Trophoblast cell (in vitro differentiated cells and primary cell): ENCODE results near the gene ATXN2L.

Source experiments
- DNase-seq, 2 donors: peaks; one replicate each; pipeline ENCODE4 v3.0.0-alpha.2; 2016
- H2AFZ ChIP-seq: 2 replicates; pipeline ENCODE4 v1.6.1; 2013; ENCODE audit warnings: low read length, moderate library complexity, mild to moderate bottlenecking; ENCODE audit not compliant: insufficient read depth, poor library complexity
- H2AK5ac ChIP-seq: 2 replicates; pipeline ENCODE4 v1.6.1; 2013; ENCODE audit warnings: mild to moderate bottlenecking, low read length
- H2BK120ac ChIP-seq: 2 replicates; pipeline ENCODE4 v1.6.1; 2013; ENCODE audit warnings: low read length, mild to moderate bottlenecking, moderate library complexity; ENCODE audit not compliant: insufficient read depth, poor library complexity
- H2BK12ac ChIP-seq: 2 replicates; pipeline ENCODE4 v1.6.1; 2013; ENCODE audit warnings: mild to moderate bottlenecking, low read length, moderate library complexity
- H2BK5ac ChIP-seq: 2 replicates; pipeline ENCODE4 v1.6.1; 2013; ENCODE audit warnings: low read length, low read depth, moderate library complexity, mild to moderate bottlenecking; ENCODE audit not compliant: poor library complexity
- H3K14ac ChIP-seq: 2 replicates; pipeline ENCODE4 v1.6.1; 2013; ENCODE audit warnings: mild to moderate bottlenecking, low read length
- H3K18ac ChIP-seq: 2 replicates; pipeline ENCODE4 v1.6.1; 2013; ENCODE audit warnings: mild to moderate bottlenecking, low read length
- H3K23ac ChIP-seq: 2 replicates; pipeline ENCODE4 v1.6.1; 2013; ENCODE audit warnings: low read length
- H3K27ac ChIP-seq: 2 replicates; pipeline ENCODE4 v1.5.1; 2013; ENCODE audit warnings: low read depth, mild to moderate bottlenecking, inconsistent platforms, low read length, moderate library complexity
- H3K27me3 ChIP-seq: 2 replicates; pipeline ENCODE4 v1.6.1; 2013; ENCODE audit warnings: inconsistent platforms, mild to moderate bottlenecking, low read length, moderate library complexity; ENCODE audit not compliant: insufficient read depth
- H3K36me3 ChIP-seq, 2 experiments: 1 replicate in 1 of 2; 2 replicates in 1 of 2; pipeline ENCODE4 v1.6.1; 2013; ENCODE audit warnings: low read length in 2 of 2, mild to moderate bottlenecking in 2 of 2, moderate library complexity in 1 of 2; ENCODE audit not compliant: insufficient read depth in 2 of 2, control insufficient read depth in 1 of 2
- H3K4ac ChIP-seq: 2 replicates; pipeline ENCODE4 v1.6.1; 2013; ENCODE audit warnings: low read depth, mild to moderate bottlenecking, low read length, moderate library complexity
- H3K4me1 ChIP-seq, 2 experiments: 1 replicate in 1 of 2; 2 replicates in 1 of 2; pipeline ENCODE4 v1.6.1; 2013; ENCODE audit warnings: low read length in 2 of 2, mild to moderate bottlenecking in 2 of 2, moderate library complexity in 1 of 2; ENCODE audit not compliant: insufficient read depth in 2 of 2, control insufficient read depth in 1 of 2
- H3K4me2 ChIP-seq: 2 replicates; pipeline ENCODE4 v1.6.1; 2013; ENCODE audit warnings: inconsistent platforms, mild to moderate bottlenecking, low read length, moderate library complexity
- H3K4me3 ChIP-seq: 2 replicates; pipeline ENCODE4 v1.5.1; 2013; ENCODE audit warnings: mild to moderate bottlenecking, low read depth, low read length, inconsistent platforms
- H3K79me1 ChIP-seq: one replicate; pipeline ENCODE4 v1.6.1; 2013; ENCODE audit warnings: low read length
- H3K79me2 ChIP-seq: 2 replicates; pipeline ENCODE4 v1.6.1; 2013; ENCODE audit warnings: low read length, mild to moderate bottlenecking; ENCODE audit not compliant: control insufficient read depth, insufficient read depth, poor library complexity
- H3K9ac ChIP-seq: 2 replicates; pipeline ENCODE4 v1.6.1; 2013; ENCODE audit warnings: mild to moderate bottlenecking, low read length
- H3K9me3 ChIP-seq: 2 replicates; pipeline ENCODE4 v1.6.1; 2013; ENCODE audit warnings: low read depth, mild to moderate bottlenecking, control low read depth, inconsistent platforms, low read length; ENCODE audit not compliant: insufficient read depth
- H4K12ac ChIP-seq: 2 replicates; pipeline ENCODE4 v1.6.1; 2013; ENCODE audit warnings: low read depth, mild to moderate bottlenecking, low read length, moderate library complexity
- H4K8ac ChIP-seq: 2 replicates; pipeline ENCODE4 v1.6.1; 2013; ENCODE audit warnings: low read depth, mild to moderate bottlenecking, low read length, moderate library complexity
- H4K91ac ChIP-seq: one replicate; pipeline ENCODE4 v1.6.1; 2013; ENCODE audit warnings: low read depth, mild to moderate bottlenecking, low read length, moderate library complexity
- WGBS: extraction: QIAGEN DNeasy Blood & Tissue Kit; methylation state at CpG from one replicate; pipeline ENCODE4 v1.1.7; 2013; ENCODE audit warnings: missing lambda C conversion rate; ENCODE audit not compliant: insufficient read length, insufficient coverage; ENCODE audit errors: extremely low coverage; 5-methylcytosine and 5-hydroxymethylcytosine counted together

Gene ATXN2L

DNA sequence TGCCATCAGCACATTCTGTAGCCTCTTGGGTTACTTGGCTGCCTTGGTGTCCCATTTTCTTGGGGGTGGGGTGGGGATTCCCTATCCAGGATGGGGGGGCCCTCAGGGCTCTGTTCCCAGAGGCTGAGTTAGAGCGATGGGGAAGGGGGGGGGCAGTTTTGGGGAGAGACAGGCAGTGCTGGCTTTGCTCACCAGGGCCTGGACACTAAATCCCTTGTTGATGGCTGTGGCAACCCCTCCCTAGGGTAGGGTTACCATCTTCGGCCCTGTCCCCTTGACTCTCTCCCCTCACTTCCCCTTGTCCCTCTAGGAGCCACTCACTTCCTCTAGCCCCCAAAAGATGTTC, 54.8 kb downstream of the ATXN2L start:
- Histone ChIP-seq H4K91ac (no peak overlapping the region), H3K4ac (no peak overlapping the region), H4K8ac (no peak overlapping the region), H3K4me1 (peaks cover 9 to 13% of the 10 kb centered on the region in 2 experiments), H2BK12ac (no peak overlapping the region), H3K79me1 (no peaks in the 10 kb centered on the region), H3K27ac (no peak overlapping the region), H3K36me3 (peaks cover 22 to 23% of the 10 kb centered on the region in 2 experiments), H3K9me3 (peaks cover 5% of the 10 kb centered on the region), H3K79me2 (no peaks in the 10 kb centered on the region), H3K9ac (no peak overlapping the region), H3K4me3 (no peak overlapping the region), H4K12ac (no peak overlapping the region), H3K23ac (no peak overlapping the region), H2AK5ac (no peak overlapping the region), H2BK5ac (no peak overlapping the region), H2AFZ (no peak overlapping the region), H2BK120ac (no peak overlapping the region), H3K4me2 (no peak overlapping the region), H3K14ac (no peak overlapping the region), H3K18ac (no peak overlapping the region), H3K27me3 (peaks cover 18% of the 10 kb centered on the region)
- WGBS = no CpG with 5 or more reads among the region's 2 CpGs
- DNase-seq = no peak

DNA sequence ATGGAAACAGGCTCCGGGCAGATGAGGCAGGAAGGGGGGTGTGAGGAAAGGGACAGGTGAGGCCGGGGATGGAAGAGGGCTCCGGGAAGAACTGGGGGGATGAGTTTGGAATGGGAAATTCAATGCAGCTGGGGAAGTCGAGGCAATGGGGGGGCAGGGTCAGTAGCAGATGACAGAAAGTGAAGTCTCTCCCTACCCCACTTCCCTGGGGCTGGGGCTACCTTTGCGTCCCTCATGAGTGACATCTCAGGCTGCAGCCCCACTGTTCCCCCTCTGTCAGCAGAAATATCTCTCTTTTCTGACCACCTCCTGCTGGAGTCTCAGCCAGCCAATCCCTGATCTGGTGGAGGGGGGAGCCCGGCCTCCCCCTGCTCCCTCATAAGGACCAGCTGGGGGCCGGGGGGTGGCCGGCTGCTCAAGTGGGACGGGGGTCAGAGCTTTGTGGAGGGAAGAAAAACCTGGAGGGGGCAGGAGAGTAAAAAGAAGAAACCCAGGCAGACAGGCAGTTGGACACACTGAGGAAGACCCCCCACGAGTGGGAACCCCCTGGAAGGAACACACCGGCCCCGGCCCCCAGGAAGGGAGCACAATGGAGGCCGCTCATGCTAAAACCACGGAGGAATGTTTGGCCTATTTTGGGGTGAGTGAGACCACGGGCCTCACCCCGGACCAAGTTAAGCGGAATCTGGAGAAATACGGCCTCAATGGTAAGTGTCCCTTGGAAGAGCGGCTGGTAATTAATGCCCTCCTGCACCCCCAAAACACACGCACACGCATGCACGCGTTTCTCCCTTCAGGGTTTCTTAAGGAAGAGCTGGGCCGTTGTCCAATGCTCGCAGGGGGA, 55.5 kb downstream of the ATXN2L start, which contains the start of gene ATP2A1:
TSS of gene ATP2A1 (plus strand) at position 406 of the 844 bp plus-strand sequence. CDS start at position 590, 184 bp downstream.
- H4K12ac ChIP-seq = no peak within 1 kb of the TSS
- no peak within 1 kb of the TSS for H3K4me3 ChIP-seq
- peaks cover 5% of the 10 kb centered on the region for H3K9me3 ChIP-seq
- DNase-seq = no peak
- H2BK120ac ChIP-seq = no peak within 1 kb of the TSS
- no peak within 1 kb of the TSS for H3K23ac ChIP-seq
- WGBS = no CpG with 5 or more reads among the region's 25 CpGs
- no peak within 1 kb of the TSS for H2BK12ac ChIP-seq
- H3K27ac ChIP-seq = no peak within 1 kb of the TSS
- peak within 1 kb of the TSS; percentile 61 for H4K8ac ChIP-seq
- no peak within 1 kb of the TSS for H3K18ac ChIP-seq
- H3K4me1 ChIP-seq = peaks cover 9 to 13% of the 10 kb centered on the region in 2 experiments
- peak within 1 kb of the TSS; percentile 82 for H2AFZ ChIP-seq
- no peak within 1 kb of the TSS for H2AK5ac ChIP-seq
- H3K36me3 ChIP-seq = peaks cover 16 to 17% of the 10 kb centered on the region in 2 experiments
- H3K79me1 ChIP-seq = no peaks in the 10 kb centered on the region
- H3K79me2 ChIP-seq = no peaks in the 10 kb centered on the region
- peak within 1 kb of the TSS; percentile 2 for H3K14ac ChIP-seq
- no peak within 1 kb of the TSS for H3K4ac ChIP-seq
- peak within 1 kb of the TSS; percentile 89 for H3K4me2 ChIP-seq
- no peak within 1 kb of the TSS for H3K9ac ChIP-seq
- no peak within 1 kb of the TSS for H4K91ac ChIP-seq
- H2BK5ac ChIP-seq = no peak within 1 kb of the TSS
- peaks cover 18% of the 10 kb centered on the region for H3K27me3 ChIP-seq

DNA sequence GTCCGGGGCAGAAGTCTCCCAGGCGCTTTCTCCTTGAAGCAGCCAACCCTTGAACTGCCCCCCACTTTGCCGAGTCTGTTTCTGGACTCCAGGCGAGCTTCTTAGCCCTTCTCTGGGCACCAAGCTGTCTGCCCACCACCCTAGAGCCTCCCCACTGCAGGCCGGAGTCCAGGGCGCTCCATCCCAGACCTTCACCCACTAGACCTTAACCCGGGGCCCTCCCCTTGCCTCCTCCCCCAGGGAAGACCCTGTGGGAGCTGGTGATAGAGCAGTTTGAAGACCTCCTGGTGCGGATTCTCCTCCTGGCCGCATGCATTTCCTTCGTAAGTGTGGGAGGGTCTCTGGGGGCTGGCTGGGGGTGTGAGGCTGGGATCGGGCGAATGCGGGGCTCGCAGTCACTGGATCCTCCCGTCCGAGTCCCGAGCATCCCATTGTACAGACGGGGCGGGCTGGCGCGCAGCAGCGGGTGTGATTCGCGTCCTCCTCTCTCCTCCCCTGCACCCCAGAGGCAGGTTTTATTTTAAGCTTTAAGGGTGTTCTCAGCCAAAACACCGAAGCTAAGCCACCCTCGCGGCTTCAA, 56.6 kb downstream of the ATXN2L start:
- H2AK5ac ChIP-seq = no peak overlapping the region
- H3K18ac ChIP-seq = no peak overlapping the region
- H4K12ac ChIP-seq = peak overlapping the region; percentile 24
- peak overlapping the region; percentile 89 for H3K4me2 ChIP-seq
- H3K27ac ChIP-seq = no peak overlapping the region
- no peak overlapping the region for H3K23ac ChIP-seq
- peak overlapping the region; percentile 82 for H2AFZ ChIP-seq
- peaks cover 9 to 13% of the 10 kb centered on the region in 2 experiments for H3K4me1 ChIP-seq
- peak overlapping the region; percentile 61 for H4K8ac ChIP-seq
- H3K4ac ChIP-seq = no peak overlapping the region
- H2BK120ac ChIP-seq = no peak overlapping the region
- peaks cover 7 to 9% of the 10 kb centered on the region in 2 experiments for H3K36me3 ChIP-seq
- no CpG with 5 or more reads among the region's 27 CpGs for WGBS
- H3K27me3 ChIP-seq = peaks cover 18% of the 10 kb centered on the region
- peak overlapping the region; percentile 63 for H3K4me3 ChIP-seq
- H2BK12ac ChIP-seq = no peak overlapping the region
- no peak for DNase-seq
- H3K14ac ChIP-seq = peak overlapping the region; percentile 2
- H3K79me2 ChIP-seq = no peaks in the 10 kb centered on the region
- H3K9me3 ChIP-seq = peaks cover 5% of the 10 kb centered on the region
- H3K9ac ChIP-seq = no peak overlapping the region
- no peaks in the 10 kb centered on the region for H3K79me1 ChIP-seq
- no peak overlapping the region for H4K91ac ChIP-seq
- H2BK5ac ChIP-seq = no peak overlapping the region

DNA sequence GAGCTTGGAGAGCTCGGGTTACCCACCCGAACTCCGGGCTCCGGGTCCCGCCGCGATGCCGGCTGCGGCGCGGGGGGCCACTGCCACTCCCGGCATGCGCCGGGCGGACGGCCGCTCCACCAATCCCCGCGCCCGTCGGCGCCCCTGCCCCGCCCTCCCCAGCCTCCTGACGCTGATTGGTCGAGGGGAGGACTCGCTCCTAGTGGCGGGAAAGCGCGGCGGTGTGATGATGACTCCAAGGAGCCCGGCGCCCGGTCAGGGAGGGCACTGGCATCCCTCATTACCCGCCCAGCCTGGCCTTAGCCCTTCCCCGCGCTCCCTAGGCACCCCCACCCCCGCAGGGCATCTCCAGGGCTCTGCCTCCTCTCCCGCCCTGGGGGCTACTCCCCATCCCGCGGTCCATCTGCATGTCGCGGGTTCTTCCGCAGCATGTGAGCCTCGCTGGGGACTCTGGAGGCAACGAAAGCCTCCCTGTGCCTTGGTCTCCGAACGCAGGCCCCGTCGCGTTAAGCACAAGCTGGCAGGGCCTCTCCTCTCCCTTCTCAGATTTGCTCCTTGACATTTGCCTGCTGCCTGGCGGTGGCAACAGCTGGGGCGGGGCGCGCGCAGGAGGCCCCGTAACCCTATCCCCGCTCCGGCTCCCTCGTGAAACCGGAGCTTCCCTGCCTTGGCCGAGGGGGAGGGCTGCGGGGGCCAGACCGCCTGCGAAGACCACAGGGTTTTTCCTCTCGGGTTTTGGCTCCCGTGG, 57.2 kb downstream of the ATXN2L start:
- H3K18ac ChIP-seq = no peak overlapping the region
- no peak overlapping the region for H4K91ac ChIP-seq
- no peak overlapping the region for H2BK120ac ChIP-seq
- H3K9ac ChIP-seq = no peak overlapping the region
- H3K27ac ChIP-seq = no peak overlapping the region
- no peaks in the 10 kb centered on the region for H3K79me1 ChIP-seq
- H3K4me3 ChIP-seq = peak overlapping the region; percentile 63
- H3K79me2 ChIP-seq = no peaks in the 10 kb centered on the region
- peaks cover 5% of the 10 kb centered on the region for H3K9me3 ChIP-seq
- peak overlapping the region; percentile 82 for H2AFZ ChIP-seq
- H3K4me1 ChIP-seq = peaks cover 9 to 13% of the 10 kb centered on the region in 2 experiments
- H3K23ac ChIP-seq = no peak overlapping the region
- H2BK5ac ChIP-seq = no peak overlapping the region
- no peak overlapping the region for H3K4ac ChIP-seq
- peak overlapping the region; percentile 89 for H3K4me2 ChIP-seq
- peaks cover 3 to 5% of the 10 kb centered on the region in 2 experiments for H3K36me3 ChIP-seq
- H4K8ac ChIP-seq = peak overlapping the region; percentile 61
- H2BK12ac ChIP-seq = no peak overlapping the region
- peak overlapping the region; percentile 24 for H4K12ac ChIP-seq
- peaks cover 18% of the 10 kb centered on the region for H3K27me3 ChIP-seq
- peak; percentile 80 to 89 for DNase-seq
- H3K14ac ChIP-seq = no peak overlapping the region
- H2AK5ac ChIP-seq = no peak overlapping the region
- WGBS = no CpG with 5 or more reads among the region's 66 CpGs
